Natural killer cell treated with Interleukin-12 subunit alpha and Interleukin-12 subunit beta and Interleukin-15 and Interleukin-18, amount 100 ng/mL, for 72 hours (primary cell): ENCODE data around the gene PTGFR. TPM values are rescaled to one million over a fixed set of nuclear protein-coding genes. Genes with fewer than 3 reads are reported as not detected.

Source experiments
- ATAC-seq, 2 donors: fragments of 150-1000 bp; cut with Tn5 transposase in 1 of 2; sonication (Bioruptor Pico), chemical (Tn5 transposase) in 1 of 2; 2 replicates each; pipeline ENCODE4 v1.10.0; 2021
- DNase-seq: peaks from one replicate; pipeline ENCODE4 v3.0.0; 2022; ENCODE audit warnings: low spot score
- H3K27ac Mint-ChIP-seq, 2 donors: 1 replicate in 1 of 2; 2 replicates in 1 of 2; pipeline ENCODE4 v1.8.0; 2022; ENCODE audit warnings: mixed read lengths in 2 of 2, mild to moderate bottlenecking in 1 of 2, moderate library complexity in 1 of 2
- H3K27me3 Mint-ChIP-seq, 2 donors: 1 replicate in 1 of 2; 2 replicates in 1 of 2; pipeline ENCODE4 v1.8.0; 2022; ENCODE audit warnings: mixed read lengths in 2 of 2
- H3K36me3 Mint-ChIP-seq: one replicate; pipeline ENCODE4 v1.8.0; 2022; ENCODE audit warnings: mixed read lengths
- H3K4me1 Mint-ChIP-seq, 2 donors: 1 replicate in 1 of 2; 2 replicates in 1 of 2; pipeline ENCODE4 v1.8.0; 2022; ENCODE audit warnings: low read depth in 2 of 2, mixed read lengths in 2 of 2, mild to moderate bottlenecking in 1 of 2
- H3K4me3 Mint-ChIP-seq: one replicate; pipeline ENCODE4 v1.8.0; 2022; ENCODE audit warnings: mixed read lengths
- H3K9me3 Mint-ChIP-seq: 2 replicates; pipeline ENCODE4 v1.8.0; 2022; ENCODE audit warnings: mixed read lengths
- total RNA-seq, 2 donors: library from RNA; stranded (reverse); gene quantifications; one replicate each; pipeline ENCODE4 v1.2.3, GENCODE V29; 2022

The PTGFR gene
- total RNA-seq, 2 donors from 2014 or later: not detected

- Mint-ChIP-seq H3K4me1 (no peaks in the 10 kb centered on the region), H3K27me3 (no peaks in the 10 kb centered on the region), H3K27ac (no peak overlapping the region), H3K4me3 (no peak overlapping the region), H3K36me3 (no peaks in the 10 kb centered on the region), H3K9me3 (peaks cover 5% of the 10 kb centered on the region)
- no peak for ATAC-seq
- DNase-seq: no peak
Measured at GRCh38 chr1:78536427-78536826, 45.7 kb downstream of the PTGFR start.

- Mint-ChIP-seq H3K27ac (no peak overlapping the region), H3K9me3 (peaks cover 10% of the 10 kb centered on the region), H3K4me1 (no peaks in the 10 kb centered on the region), H3K27me3 (no peaks in the 10 kb centered on the region), H3K4me3 (no peak overlapping the region), H3K36me3 (no peaks in the 10 kb centered on the region)
- ATAC-seq (no peak), DNase-seq (no peak)
Measured at GRCh38 chr1:78540048-78540447, 49.3 kb downstream of the PTGFR start.

GRCh38 chr1:78541479-78541878, 50.7 kb downstream of the PTGFR start:
- H3K27me3 Mint-ChIP-seq: no peaks in the 10 kb centered on the region
- H3K4me3 Mint-ChIP-seq: no peak overlapping the region
- H3K9me3 Mint-ChIP-seq: peaks cover 8% of the 10 kb centered on the region
- H3K27ac Mint-ChIP-seq: no peak overlapping the region
- DNase-seq (no peak), ATAC-seq (no peak)
- H3K36me3 Mint-ChIP-seq: no peaks in the 10 kb centered on the region
- no peaks in the 10 kb centered on the region for H3K4me1 Mint-ChIP-seq

GRCh38 chr1:78543941-78544643, 53.3 kb downstream of the PTGFR start:
- Mint-ChIP-seq H3K27ac (no peak overlapping the region), H3K9me3 (peaks cover 8% of the 10 kb centered on the region), H3K4me3 (no peak overlapping the region), H3K27me3 (no peaks in the 10 kb centered on the region), H3K36me3 (no peaks in the 10 kb centered on the region), H3K4me1 (no peaks in the 10 kb centered on the region)
- DNase-seq (no peak), ATAC-seq (no peak)

GRCh38 chr1:78547081-78547480, 56.3 kb downstream of the PTGFR start:
- H3K36me3 Mint-ChIP-seq: no peaks in the 10 kb centered on the region
- H3K4me1 Mint-ChIP-seq: no peaks in the 10 kb centered on the region
- ATAC-seq: no peak
- H3K9me3 Mint-ChIP-seq: peaks cover 12% of the 10 kb centered on the region
- no peaks in the 10 kb centered on the region for H3K27me3 Mint-ChIP-seq
- no peak for DNase-seq
- H3K4me3 Mint-ChIP-seq: no peak overlapping the region
- H3K27ac Mint-ChIP-seq: no peak overlapping the region

DNA sequence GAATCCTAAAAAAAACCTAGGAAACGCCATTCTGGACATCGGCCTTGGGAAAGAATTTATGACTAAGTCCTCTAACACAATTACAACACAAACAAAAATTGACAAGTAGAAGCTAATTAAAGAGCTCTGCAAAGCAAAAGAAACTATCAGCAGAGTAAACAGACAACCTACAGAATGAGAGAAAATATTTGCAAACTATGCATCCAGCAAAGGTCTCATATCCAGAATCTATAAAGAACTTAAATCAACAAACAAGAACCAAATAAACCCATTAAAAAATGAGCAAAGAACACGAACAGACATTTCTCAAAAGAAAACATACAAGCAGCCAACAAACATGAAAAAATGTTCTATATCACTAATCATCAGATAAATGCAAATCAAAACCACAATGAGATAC, 58.6 kb downstream of the PTGFR start:
- no peak for DNase-seq
- Mint-ChIP-seq H3K9me3 (peaks cover 12% of the 10 kb centered on the region), H3K27ac (no peak overlapping the region), H3K36me3 (peaks cover 4% of the 10 kb centered on the region), H3K4me3 (no peak overlapping the region), H3K27me3 (no peaks in the 10 kb centered on the region), H3K4me1 (no peaks in the 10 kb centered on the region)
- ATAC-seq: no peak

DNA sequence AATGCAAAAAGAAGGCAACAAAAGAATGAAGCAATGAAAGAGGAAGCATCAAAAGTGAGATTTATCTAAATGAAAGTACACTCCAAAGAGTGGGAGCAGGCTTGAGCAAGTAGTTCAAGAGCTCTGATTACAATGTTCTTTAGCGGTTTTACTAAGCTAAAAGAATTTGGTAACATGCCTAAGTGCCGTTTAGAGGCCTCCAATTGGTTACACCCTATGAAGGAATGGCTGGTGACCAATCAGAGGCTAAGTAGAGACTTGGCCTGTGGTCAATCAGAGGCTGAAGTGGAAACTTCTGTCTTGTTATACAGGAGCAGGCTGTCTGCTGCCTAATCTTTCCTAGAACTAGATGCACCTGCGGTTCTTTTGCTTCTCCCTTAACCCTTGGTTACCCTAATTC, 59.1 kb downstream of the PTGFR start:
- peaks cover 7% of the 10 kb centered on the region for H3K36me3 Mint-ChIP-seq
- no peak for ATAC-seq
- no peaks in the 10 kb centered on the region for H3K4me1 Mint-ChIP-seq
- peaks cover 16% of the 10 kb centered on the region for H3K9me3 Mint-ChIP-seq
- H3K4me3 Mint-ChIP-seq: no peak overlapping the region
- no peak overlapping the region for H3K27ac Mint-ChIP-seq
- no peaks in the 10 kb centered on the region for H3K27me3 Mint-ChIP-seq
- DNase-seq: no peak

DNA sequence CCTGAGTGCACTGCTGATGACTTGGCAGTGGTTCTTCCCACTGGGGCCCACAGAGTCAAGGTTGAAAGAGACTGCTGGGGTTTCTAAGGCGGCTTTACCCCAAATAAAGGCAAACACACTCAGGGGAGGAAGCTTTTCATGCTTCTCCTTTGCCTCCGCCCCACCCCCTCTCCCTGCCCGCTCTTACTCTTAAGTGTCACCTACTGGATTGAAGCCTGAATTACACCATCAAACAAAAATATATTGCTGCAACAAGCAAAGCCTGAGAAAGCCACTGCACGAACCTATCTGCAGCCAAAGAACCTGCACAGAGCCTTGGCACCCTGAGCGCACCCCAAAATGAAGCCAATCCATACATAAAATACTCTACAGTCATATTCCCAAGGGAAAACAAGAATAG, 63.1 kb downstream of the PTGFR start:
- H3K27ac Mint-ChIP-seq: no peak overlapping the region
- no peak for DNase-seq
- peaks cover 20% of the 10 kb centered on the region for H3K36me3 Mint-ChIP-seq
- H3K9me3 Mint-ChIP-seq: peaks cover 33% of the 10 kb centered on the region
- H3K4me3 Mint-ChIP-seq: no peak overlapping the region
- ATAC-seq: no peak
- H3K27me3 Mint-ChIP-seq: no peaks in the 10 kb centered on the region
- H3K4me1 Mint-ChIP-seq: no peaks in the 10 kb centered on the region

DNA sequence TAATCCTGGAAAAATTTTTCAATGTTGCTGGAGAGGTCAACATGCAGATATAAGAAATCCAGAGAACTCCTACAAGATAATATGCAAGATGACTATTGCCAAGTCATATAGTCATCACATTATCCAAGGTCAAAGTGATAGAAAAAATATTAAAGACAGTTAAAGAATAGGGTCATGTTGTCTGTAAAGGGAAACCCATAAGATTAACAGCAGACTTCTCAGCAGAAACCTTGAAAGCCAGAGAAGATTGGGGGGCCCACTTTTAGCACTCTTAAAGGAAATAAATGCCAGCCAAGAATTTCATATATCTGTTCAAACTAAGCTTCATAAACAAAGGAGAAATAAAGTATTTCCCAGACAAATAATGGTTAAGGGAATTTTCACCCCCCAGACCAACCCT, 64.1 kb downstream of the PTGFR start:
- ATAC-seq (no peak), DNase-seq (no peak)
- Mint-ChIP-seq H3K27me3 (no peaks in the 10 kb centered on the region), H3K9me3 (peaks cover 31% of the 10 kb centered on the region), H3K4me3 (no peak overlapping the region), H3K4me1 (no peaks in the 10 kb centered on the region), H3K36me3 (peaks cover 20% of the 10 kb centered on the region), H3K27ac (no peak overlapping the region)

GRCh38 chr1:78559680-78560079, 68.9 kb downstream of the PTGFR start:
- H3K4me3 Mint-ChIP-seq: no peak overlapping the region
- peaks cover 13% of the 10 kb centered on the region for H3K36me3 Mint-ChIP-seq
- H3K27me3 Mint-ChIP-seq: no peaks in the 10 kb centered on the region
- H3K27ac Mint-ChIP-seq: no peak overlapping the region
- H3K9me3 Mint-ChIP-seq: peaks cover 21% of the 10 kb centered on the region
- H3K4me1 Mint-ChIP-seq: no peaks in the 10 kb centered on the region
- ATAC-seq (no peak), DNase-seq (no peak)

- Mint-ChIP-seq H3K27ac (no peak overlapping the region), H3K27me3 (no peaks in the 10 kb centered on the region), H3K36me3 (peaks cover 13% of the 10 kb centered on the region), H3K4me1 (no peaks in the 10 kb centered on the region), H3K9me3 (peaks cover 17% of the 10 kb centered on the region), H3K4me3 (no peak overlapping the region)
- no peak for DNase-seq
- no peak for ATAC-seq
Measured at GRCh38 chr1:78560811-78561210, 70.0 kb downstream of the PTGFR start.

DNA sequence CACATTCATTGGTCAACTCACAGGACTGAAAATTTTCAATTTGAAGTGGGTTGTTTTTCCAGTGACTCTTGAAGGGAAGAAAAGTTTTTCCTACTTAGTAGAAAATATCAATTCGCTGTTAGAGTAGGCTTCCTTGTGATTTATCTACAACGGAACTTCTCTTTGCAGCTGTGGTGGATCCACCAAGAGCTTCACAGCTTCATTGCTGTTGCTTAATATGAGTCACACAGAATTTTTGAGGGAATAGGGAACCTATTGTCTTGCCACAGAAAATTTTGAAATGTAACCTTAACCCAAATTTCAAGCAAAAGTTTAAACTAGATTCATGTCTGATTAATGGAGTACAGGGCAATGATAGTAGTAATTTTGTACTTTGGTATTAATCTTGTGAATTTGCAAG, 71.1 kb downstream of the PTGFR start:
- DNase-seq: no peak
- H3K4me1 Mint-ChIP-seq: no peaks in the 10 kb centered on the region
- H3K9me3 Mint-ChIP-seq: peaks cover 12% of the 10 kb centered on the region
- H3K36me3 Mint-ChIP-seq: peaks cover 5% of the 10 kb centered on the region
- no peak overlapping the region for H3K27ac Mint-ChIP-seq
- no peaks in the 10 kb centered on the region for H3K27me3 Mint-ChIP-seq
- ATAC-seq: no peak
- no peak overlapping the region for H3K4me3 Mint-ChIP-seq

- Mint-ChIP-seq H3K4me3 (no peak overlapping the region), H3K9me3 (peaks cover 3% of the 10 kb centered on the region), H3K4me1 (no peaks in the 10 kb centered on the region), H3K36me3 (no peaks in the 10 kb centered on the region), H3K27ac (no peak overlapping the region), H3K27me3 (no peaks in the 10 kb centered on the region)
- ATAC-seq (no peak), DNase-seq (no peak)
Measured at GRCh38 chr1:78565393-78565792, 74.6 kb downstream of the PTGFR start.

- Mint-ChIP-seq H3K9me3 (no peaks in the 10 kb centered on the region), H3K36me3 (no peaks in the 10 kb centered on the region), H3K4me1 (no peaks in the 10 kb centered on the region), H3K27ac (no peak overlapping the region), H3K27me3 (no peaks in the 10 kb centered on the region), H3K4me3 (no peak overlapping the region)
- ATAC-seq (no peak), DNase-seq (no peak)
Measured at GRCh38 chr1:78570539-78570938, 79.8 kb downstream of the PTGFR start.
